ENCODE results near the gene CHD6.

CHD6 gene

DNA sequence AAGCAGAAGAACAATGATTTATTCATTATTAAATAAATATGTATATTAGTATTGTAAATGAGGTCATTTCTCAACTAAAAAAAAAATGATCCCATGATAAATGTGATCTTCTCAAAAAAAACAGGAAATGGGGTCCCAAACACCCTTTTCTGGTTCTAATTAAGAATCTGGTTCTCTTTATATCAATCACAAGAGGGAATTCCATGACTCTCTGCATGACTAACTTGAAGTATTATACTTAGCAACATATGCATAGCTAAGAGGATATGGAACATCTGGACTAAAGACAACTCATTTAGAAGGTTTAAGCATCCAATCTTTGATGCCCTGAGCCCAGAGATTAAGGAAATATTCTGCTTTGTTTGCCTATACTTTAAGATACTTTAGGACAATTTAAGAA lies 161.8 kb downstream of the CHD6 start (continued):
- TF ChIP-seq CSRNP3 (CRISPR knock-in tag; IDR thresholded peaks at IDR 0.05) (no peak), ZNF8 (CRISPR knock-in tag; IDR thresholded peaks at IDR 0.05) (no peak), ZNF70 (CRISPR knock-in tag; IDR thresholded peaks at IDR 0.05) (no peak), ZFP30 (CRISPR knock-in tag; IDR thresholded peaks at IDR 0.05) (no peak), ZNF565 (CRISPR knock-in tag; conservative IDR thresholded peaks at IDR 0.05; ENCODE audit: low read depth) (no peak), GLIS3 (CRISPR knock-in tag; IDR thresholded peaks at IDR 0.05) (no peak)

- no peak for ATAC-seq
- TF ChIP-seq GLIS3 (CRISPR knock-in tag; IDR thresholded peaks at IDR 0.05), result no peak
- TF ChIP-seq ZNF8 (CRISPR knock-in tag; IDR thresholded peaks at IDR 0.05), result no peak
- TF ChIP-seq, protein P1, sequence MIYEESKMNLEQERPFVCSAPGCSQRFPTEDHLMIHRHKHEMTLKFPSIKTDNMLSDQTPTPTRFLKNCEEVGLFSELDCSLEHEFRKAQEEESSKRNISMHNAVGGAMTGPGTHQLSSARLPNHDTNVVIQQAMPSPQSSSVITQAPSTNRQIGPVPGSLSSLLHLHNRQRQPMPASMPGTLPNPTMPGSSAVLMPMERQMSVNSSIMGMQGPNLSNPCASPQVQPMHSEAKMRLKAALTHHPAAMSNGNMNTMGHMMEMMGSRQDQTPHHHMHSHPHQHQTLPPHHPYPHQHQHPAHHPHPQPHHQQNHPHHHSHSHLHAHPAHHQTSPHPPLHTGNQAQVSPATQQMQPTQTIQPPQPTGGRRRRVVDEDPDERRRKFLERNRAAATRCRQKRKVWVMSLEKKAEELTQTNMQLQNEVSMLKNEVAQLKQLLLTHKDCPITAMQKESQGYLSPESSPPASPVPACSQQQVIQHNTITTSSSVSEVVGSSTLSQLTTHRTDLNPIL (CRISPR knock-in tag; IDR thresholded peaks at IDR 0.05; ENCODE audit: low read depth), result no peak
- TF ChIP-seq CSRNP3 (CRISPR knock-in tag; IDR thresholded peaks at IDR 0.05), result no peak
- TF ChIP-seq, protein P2, sequence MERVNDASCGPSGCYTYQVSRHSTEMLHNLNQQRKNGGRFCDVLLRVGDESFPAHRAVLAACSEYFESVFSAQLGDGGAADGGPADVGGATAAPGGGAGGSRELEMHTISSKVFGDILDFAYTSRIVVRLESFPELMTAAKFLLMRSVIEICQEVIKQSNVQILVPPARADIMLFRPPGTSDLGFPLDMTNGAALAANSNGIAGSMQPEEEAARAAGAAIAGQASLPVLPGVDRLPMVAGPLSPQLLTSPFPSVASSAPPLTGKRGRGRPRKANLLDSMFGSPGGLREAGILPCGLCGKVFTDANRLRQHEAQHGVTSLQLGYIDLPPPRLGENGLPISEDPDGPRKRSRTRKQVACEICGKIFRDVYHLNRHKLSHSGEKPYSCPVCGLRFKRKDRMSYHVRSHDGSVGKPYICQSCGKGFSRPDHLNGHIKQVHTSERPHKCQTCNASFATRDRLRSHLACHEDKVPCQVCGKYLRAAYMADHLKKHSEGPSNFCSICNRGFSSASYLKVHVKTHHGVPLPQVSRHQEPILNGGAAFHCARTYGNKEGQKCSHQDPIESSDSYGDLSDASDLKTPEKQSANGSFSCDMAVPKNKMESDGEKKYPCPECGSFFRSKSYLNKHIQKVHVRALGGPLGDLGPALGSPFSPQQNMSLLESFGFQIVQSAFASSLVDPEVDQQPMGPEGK (CRISPR knock-in tag; IDR thresholded peaks at IDR 0.05; ENCODE audit: borderline replicate concordance), result no peak
- no peak for TF ChIP-seq ZFP30 (CRISPR knock-in tag; IDR thresholded peaks at IDR 0.05)
These were observed 163.9 kb downstream of the CHD6 start for GRCh38 chr20:41454250-41454649.

GRCh38 chr20:41453010-41453950 lies 164.9 kb downstream of the CHD6 start:
- TF ChIP-seq ZNF8 (CRISPR knock-in tag; IDR thresholded peaks at IDR 0.05) (no peak), PPARA (CRISPR knock-in tag; IDR thresholded peaks at IDR 0.05; ENCODE audit: borderline replicate concordance) (no peak)
- TF ChIP-seq, protein P1 (CRISPR knock-in tag; IDR thresholded peaks at IDR 0.05; ENCODE audit: low read depth), result no peak
- TF ChIP-seq, protein P2 (CRISPR knock-in tag; IDR thresholded peaks at IDR 0.05; ENCODE audit: borderline replicate concordance), result no peak
- ATAC-seq, result no peak

- ATAC-seq, result no peak
- TF ChIP-seq ISL1 (CRISPR knock-in tag; IDR thresholded peaks at IDR 0.05) (no peak), ZFP30 (CRISPR knock-in tag; IDR thresholded peaks at IDR 0.05) (no peak), ZC3H10 (CRISPR knock-in tag; IDR thresholded peaks at IDR 0.05) (no peak), CSRNP3 (CRISPR knock-in tag; IDR thresholded peaks at IDR 0.05) (no peak), CSDC2 (CRISPR knock-in tag; IDR thresholded peaks at IDR 0.05) (no peak), ZNF8 (CRISPR knock-in tag; IDR thresholded peaks at IDR 0.05) (no peak), ARNTL (CRISPR knock-in tag; IDR thresholded peaks at IDR 0.05; ENCODE audit: borderline replicate concordance, low read depth) (no peak), PPARA (CRISPR knock-in tag; IDR thresholded peaks at IDR 0.05; ENCODE audit: borderline replicate concordance) (no peak), ZNF70 (CRISPR knock-in tag; IDR thresholded peaks at IDR 0.05) (no peak), BACH2 (CRISPR knock-in tag; IDR thresholded peaks at IDR 0.05; ENCODE audit: borderline replicate concordance) (no peak), GLIS3 (CRISPR knock-in tag; IDR thresholded peaks at IDR 0.05) (no peak), TCF4 (CRISPR knock-in tag; IDR thresholded peaks at IDR 0.05; ENCODE audit: borderline replicate concordance) (no peak), TOX (CRISPR knock-in tag; IDR thresholded peaks at IDR 0.05; ENCODE audit: borderline replicate concordance) (no peak), OSR1 (CRISPR knock-in tag; IDR thresholded peaks at IDR 0.05) (no peak)
- TF ChIP-seq, protein P2 (CRISPR knock-in tag; IDR thresholded peaks at IDR 0.05; ENCODE audit: borderline replicate concordance), result no peak
- TF ChIP-seq, protein P1 (CRISPR knock-in tag; IDR thresholded peaks at IDR 0.05; ENCODE audit: low read depth), result no peak
These were observed 166.0 kb downstream of the CHD6 start for GRCh38 chr20:41452226-41452625.
